22Rv1 (cell line): ENCODE results near the gene LHPP.

ENCODE experiments used
- CTCF ChIP-seq: fragments of 450-650 bp; IDR thresholded peaks from 2 replicates; pipeline ENCODE4 v1.5.1; 2017; ENCODE audit warnings: mild to moderate bottlenecking
- ZFX ChIP-seq: fragments of 450-650 bp; IDR thresholded peaks from 2 replicates; pipeline ENCODE4 v1.6.1; 2017; ENCODE audit warnings: antibody characterized with exemption, borderline replicate concordance

DNA sequence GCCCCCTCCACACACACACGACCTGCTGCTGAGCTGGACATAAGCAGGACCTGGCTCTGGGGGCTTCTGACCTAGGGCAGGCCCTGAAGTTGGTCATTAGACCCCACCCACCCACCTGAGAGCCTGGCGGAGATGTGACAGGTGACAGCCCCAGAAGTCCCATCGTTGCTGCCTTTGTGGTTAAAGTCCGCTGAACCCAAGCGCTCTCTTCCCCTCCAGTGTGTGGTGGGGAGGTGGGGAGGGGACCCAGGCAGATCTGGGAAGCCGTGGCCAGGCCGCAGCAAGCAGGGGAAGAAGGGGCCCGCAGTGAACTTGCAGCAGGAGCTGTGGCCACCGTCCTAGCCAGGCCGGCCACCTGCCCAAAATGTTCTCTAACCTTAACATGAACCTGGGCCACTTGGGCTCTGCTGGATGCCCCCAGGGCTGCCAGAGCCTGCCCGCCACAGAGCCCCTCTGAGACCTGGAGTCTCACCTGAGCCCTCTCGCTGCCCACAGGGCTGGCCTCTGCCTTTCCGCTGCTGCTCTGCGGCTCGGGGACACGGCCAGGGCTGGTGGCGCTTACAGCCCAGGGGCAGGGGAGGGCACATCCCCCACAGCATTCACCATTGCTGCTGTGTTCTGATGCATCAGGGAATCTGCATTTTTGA lies 65.1 kb downstream of the LHPP start:
- no peak for TF ChIP-seq CTCF
- no peak for TF ChIP-seq ZFX
